ENCODE data around the gene TSEN34. TPM values are rescaled to one million over a fixed set of nuclear protein-coding genes. Genes with fewer than 3 reads are reported as not detected.

The TSEN34 gene
- total RNA-seq, 1 experiment from 2014 or later, result 32.0 TPM

- TF ChIP-seq, protein P1, sequence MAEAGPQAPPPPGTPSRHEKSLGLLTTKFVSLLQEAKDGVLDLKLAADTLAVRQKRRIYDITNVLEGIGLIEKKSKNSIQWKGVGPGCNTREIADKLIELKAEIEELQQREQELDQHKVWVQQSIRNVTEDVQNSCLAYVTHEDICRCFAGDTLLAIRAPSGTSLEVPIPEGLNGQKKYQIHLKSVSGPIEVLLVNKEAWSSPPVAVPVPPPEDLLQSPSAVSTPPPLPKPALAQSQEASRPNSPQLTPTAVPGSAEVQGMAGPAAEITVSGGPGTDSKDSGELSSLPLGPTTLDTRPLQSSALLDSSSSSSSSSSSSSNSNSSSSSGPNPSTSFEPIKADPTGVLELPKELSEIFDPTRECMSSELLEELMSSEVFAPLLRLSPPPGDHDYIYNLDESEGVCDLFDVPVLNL (CRISPR knock-in tag; IDR thresholded peaks at IDR 0.05; ENCODE audit: borderline replicate concordance, low read depth), result 0 out of 2 replicates have a peak, but pooled peaks have one; percentile 2
- TF ChIP-seq ZMAT4 (CRISPR knock-in tag; IDR thresholded peaks at IDR 0.05), result no peak
- TF ChIP-seq, protein P2, sequence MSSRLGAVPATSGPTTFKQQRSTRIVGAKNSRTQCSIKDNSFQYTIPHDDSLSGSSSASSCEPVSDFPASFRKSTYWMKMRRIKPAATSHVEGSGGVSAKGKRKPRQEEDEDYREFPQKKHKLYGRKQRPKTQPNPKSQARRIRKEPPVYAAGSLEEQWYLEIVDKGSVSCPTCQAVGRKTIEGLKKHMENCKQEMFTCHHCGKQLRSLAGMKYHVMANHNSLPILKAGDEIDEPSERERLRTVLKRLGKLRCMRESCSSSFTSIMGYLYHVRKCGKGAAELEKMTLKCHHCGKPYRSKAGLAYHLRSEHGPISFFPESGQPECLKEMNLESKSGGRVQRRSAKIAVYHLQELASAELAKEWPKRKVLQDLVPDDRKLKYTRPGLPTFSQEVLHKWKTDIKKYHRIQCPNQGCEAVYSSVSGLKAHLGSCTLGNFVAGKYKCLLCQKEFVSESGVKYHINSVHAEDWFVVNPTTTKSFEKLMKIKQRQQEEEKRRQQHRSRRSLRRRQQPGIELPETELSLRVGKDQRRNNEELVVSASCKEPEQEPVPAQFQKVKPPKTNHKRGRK (CRISPR knock-in tag; IDR thresholded peaks at IDR 0.05; ENCODE audit: borderline replicate concordance), result no peak
- ChIA-PET CTCF (interaction anchor here (0.7 to 1.2 kb wide), 2 partner anchors 12 to 82 kb away, joined by 3 read pairs; no protein-coding TSS in a partner anchor), POLR2A (no interaction called here)
- no peaks in the 10 kb centered on the region for H3K9me3 Mint-ChIP-seq
- DNase-seq (ENCODE audit: low spot score) (no peak), ATAC-seq (no peak)
- peaks cover 32% of the 10 kb centered on the region for H3K36me3 Mint-ChIP-seq
- H3K27me3 Mint-ChIP-seq (ENCODE audit: low read depth), result no peaks in the 10 kb centered on the region
- H3K4me3 Mint-ChIP-seq, result no peak overlapping the region
- no peak overlapping the region for H3K27ac Mint-ChIP-seq
- peaks cover 28% of the 10 kb centered on the region for H3K4me1 Mint-ChIP-seq
Measured at GRCh38 chr19:54183431-54183830, 7.7 kb upstream of the TSEN34 start.

- H3K4me3 Mint-ChIP-seq, result no peak overlapping the region
- H3K9me3 Mint-ChIP-seq, result no peaks in the 10 kb centered on the region
- POLR2A ChIA-PET, result no interaction called here
Measured at GRCh38 chr19:54186351-54186750, 4.8 kb upstream of the TSEN34 start.

GRCh38 chr19:54186934-54187381, 4.2 kb upstream of the TSEN34 start:
- Mint-ChIP-seq H3K36me3 (peaks cover 35% of the 10 kb centered on the region), H3K27ac (peak overlapping the region; percentile 63; the same call in 1 of the 2 replicates), H3K9me3 (no peaks in the 10 kb centered on the region), H3K27me3 (ENCODE audit: low read depth) (peaks cover 3% of the 10 kb centered on the region; the same call in 1 of the 2 replicates), H3K4me3 (peak overlapping the region; percentile 85), H3K4me1 (peaks cover 23% of the 10 kb centered on the region)
- ATAC-seq, result no peak
- no peak for DNase-seq (ENCODE audit: low spot score)
- ChIA-PET POLR2A (no interaction called here), CTCF (interaction anchor here (1.1 kb wide), 1 partner anchor 28 kb away, joined by 3 read pairs; the partner anchor contains the start of gene LENG1)
- TF ChIP-seq HMGA2 (CRISPR knock-in tag; IDR thresholded peaks at IDR 0.05) (no peak), TCF7 (CRISPR knock-in tag; IDR thresholded peaks at IDR 0.05; ENCODE audit: low read depth) (no peak), NFE2L1 (CRISPR knock-in tag; IDR thresholded peaks at IDR 0.05) (no peak), USF1 (CRISPR knock-in tag; IDR thresholded peaks at IDR 0.05) (no peak), ESRRA (CRISPR knock-in tag; IDR thresholded peaks at IDR 0.05; ENCODE audit: borderline replicate concordance) (no peak), NR3C1 (CRISPR knock-in tag; conservative IDR thresholded peaks at IDR 0.05; ENCODE audit: low read depth) (no peak), ZNF138 (CRISPR knock-in tag; conservative IDR thresholded peaks at IDR 0.05) (no peak)
- TF ChIP-seq, protein P3, sequence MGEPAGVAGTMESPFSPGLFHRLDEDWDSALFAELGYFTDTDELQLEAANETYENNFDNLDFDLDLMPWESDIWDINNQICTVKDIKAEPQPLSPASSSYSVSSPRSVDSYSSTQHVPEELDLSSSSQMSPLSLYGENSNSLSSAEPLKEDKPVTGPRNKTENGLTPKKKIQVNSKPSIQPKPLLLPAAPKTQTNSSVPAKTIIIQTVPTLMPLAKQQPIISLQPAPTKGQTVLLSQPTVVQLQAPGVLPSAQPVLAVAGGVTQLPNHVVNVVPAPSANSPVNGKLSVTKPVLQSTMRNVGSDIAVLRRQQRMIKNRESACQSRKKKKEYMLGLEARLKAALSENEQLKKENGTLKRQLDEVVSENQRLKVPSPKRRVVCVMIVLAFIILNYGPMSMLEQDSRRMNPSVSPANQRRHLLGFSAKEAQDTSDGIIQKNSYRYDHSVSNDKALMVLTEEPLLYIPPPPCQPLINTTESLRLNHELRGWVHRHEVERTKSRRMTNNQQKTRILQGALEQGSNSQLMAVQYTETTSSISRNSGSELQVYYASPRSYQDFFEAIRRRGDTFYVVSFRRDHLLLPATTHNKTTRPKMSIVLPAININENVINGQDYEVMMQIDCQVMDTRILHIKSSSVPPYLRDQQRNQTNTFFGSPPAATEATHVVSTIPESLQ (CRISPR knock-in tag; IDR thresholded peaks at IDR 0.05), result no peak
- TF ChIP-seq, protein P4, sequence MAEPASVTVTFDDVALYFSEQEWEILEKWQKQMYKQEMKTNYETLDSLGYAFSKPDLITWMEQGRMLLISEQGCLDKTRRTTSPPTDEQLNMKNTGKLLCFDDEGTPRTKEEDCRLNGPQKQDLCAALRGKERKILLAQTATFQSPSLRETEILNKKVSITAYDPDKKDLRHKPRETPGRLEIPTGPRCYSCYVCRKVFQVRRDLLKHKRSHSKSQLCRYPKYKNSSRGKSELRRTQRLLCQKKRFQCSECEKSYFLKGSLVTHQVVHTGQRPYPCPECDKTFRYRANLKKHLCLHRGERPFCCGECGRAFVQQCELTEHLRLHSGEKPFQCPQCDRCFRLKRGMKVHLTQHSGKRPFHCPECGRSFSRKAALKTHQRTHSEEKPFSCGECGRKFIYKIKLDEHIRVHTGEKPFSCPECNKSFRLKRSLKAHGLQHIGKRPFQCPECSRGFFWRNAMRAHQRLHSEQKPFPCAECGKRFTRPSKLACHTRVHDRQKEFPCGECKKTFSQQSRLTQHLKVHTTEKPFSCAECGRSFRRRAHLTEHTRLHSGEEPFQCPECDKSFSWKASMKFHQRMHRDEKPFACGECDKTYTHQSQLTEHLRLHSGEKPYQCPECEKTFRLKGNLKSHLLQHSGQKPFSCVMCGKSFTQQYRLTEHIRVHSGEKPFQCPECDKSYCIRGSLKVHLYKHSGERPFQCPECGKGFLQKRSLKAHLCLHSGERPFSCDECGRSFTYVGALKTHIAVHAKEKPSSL (CRISPR knock-in tag; conservative IDR thresholded peaks at IDR 0.05), result no peak
- TF ChIP-seq, protein P5, sequence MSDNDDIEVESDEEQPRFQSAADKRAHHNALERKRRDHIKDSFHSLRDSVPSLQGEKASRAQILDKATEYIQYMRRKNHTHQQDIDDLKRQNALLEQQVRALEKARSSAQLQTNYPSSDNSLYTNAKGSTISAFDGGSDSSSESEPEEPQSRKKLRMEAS (CRISPR knock-in tag; IDR thresholded peaks at IDR 0.05), result no peak

More at GRCh38 chr19:54186351-54186750, 4.8 kb upstream of the TSEN34 start:
- Mint-ChIP-seq H3K36me3 (peaks cover 32% of the 10 kb centered on the region), H3K4me1 (peaks cover 18% of the 10 kb centered on the region), H3K27me3 (ENCODE audit: low read depth) (peaks cover 3% of the 10 kb centered on the region; the same call in 1 of the 2 replicates), H3K27ac (peak overlapping the region; percentile 23; the same call in 1 of the 2 replicates)
- CTCF ChIA-PET, result interaction anchor here (1.1 kb wide), 1 partner anchor 27 kb away, joined by 3 read pairs; the partner anchor contains the start of gene LENG1
- TF ChIP-seq, protein P6, sequence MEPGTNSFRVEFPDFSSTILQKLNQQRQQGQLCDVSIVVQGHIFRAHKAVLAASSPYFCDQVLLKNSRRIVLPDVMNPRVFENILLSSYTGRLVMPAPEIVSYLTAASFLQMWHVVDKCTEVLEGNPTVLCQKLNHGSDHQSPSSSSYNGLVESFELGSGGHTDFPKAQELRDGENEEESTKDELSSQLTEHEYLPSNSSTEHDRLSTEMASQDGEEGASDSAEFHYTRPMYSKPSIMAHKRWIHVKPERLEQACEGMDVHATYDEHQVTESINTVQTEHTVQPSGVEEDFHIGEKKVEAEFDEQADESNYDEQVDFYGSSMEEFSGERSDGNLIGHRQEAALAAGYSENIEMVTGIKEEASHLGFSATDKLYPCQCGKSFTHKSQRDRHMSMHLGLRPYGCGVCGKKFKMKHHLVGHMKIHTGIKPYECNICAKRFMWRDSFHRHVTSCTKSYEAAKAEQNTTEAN (CRISPR knock-in tag; IDR thresholded peaks at IDR 0.05), result no peak
- no peak for TF ChIP-seq IRF2 (CRISPR knock-in tag; IDR thresholded peaks at IDR 0.05; ENCODE audit: borderline replicate concordance, low read depth)
- TF ChIP-seq, protein P3 (CRISPR knock-in tag; IDR thresholded peaks at IDR 0.05), result no peak
- TF ChIP-seq KAT7 (CRISPR knock-in tag; IDR thresholded peaks at IDR 0.05; ENCODE audit: borderline replicate concordance), result no peak
- no peak for TF ChIP-seq MXD4 (CRISPR knock-in tag; IDR thresholded peaks at IDR 0.05; ENCODE audit: borderline replicate concordance)
- no peak for TF ChIP-seq ZNF423 (CRISPR knock-in tag; IDR thresholded peaks at IDR 0.05)
- no peak for TF ChIP-seq EMX1 (CRISPR knock-in tag; IDR thresholded peaks at IDR 0.05)
- no peak for DNase-seq (ENCODE audit: low spot score)
- no peak for ATAC-seq
